ENCODE data around the gene PPP1CB. TPM values are rescaled to one million over a fixed set of nuclear protein-coding genes. Genes with fewer than 3 reads are reported as not detected.

The PPP1CB gene
- total RNA-seq, 4 donors from 2014 or later = 99.9 to 151 (median 119) TPM

DNA sequence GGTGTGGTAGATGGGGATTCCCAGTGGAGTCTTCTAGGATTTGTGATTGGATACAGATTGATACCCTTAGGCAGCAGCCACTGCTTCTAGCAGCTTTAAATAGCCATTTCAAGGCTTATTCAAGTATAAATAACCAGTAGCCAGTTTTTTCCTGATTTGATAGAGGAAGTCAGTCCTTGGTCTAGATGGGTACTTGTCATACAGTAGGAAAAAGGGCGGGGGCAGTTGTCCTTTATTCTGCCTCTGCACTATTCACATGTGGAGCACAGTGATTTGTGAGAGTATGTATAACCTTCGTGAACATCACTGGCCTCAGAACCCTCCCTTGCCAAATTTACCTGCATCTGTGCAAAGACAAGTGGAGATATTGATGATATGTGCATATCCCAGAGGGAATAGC is 6.8 kb downstream of the PPP1CB start:
- WGBS, 2 donors = 60 to 67% methylated on average over 2 of the region's 2 CpGs
- DNase-seq (ENCODE audit: low spot score in 2 of 2) = no peak
- intact Hi-C loops (cut with DNase I; ENCODE audit: low total_unique reads) = loop anchor here (10.0 kb wide), 1 partner anchor 164 kb away; no protein-coding TSS in a partner anchor
- no peak for TF ChIP-seq POLR2A (IDR thresholded peaks at IDR 0.05)
- TF ChIP-seq, protein P1, sequence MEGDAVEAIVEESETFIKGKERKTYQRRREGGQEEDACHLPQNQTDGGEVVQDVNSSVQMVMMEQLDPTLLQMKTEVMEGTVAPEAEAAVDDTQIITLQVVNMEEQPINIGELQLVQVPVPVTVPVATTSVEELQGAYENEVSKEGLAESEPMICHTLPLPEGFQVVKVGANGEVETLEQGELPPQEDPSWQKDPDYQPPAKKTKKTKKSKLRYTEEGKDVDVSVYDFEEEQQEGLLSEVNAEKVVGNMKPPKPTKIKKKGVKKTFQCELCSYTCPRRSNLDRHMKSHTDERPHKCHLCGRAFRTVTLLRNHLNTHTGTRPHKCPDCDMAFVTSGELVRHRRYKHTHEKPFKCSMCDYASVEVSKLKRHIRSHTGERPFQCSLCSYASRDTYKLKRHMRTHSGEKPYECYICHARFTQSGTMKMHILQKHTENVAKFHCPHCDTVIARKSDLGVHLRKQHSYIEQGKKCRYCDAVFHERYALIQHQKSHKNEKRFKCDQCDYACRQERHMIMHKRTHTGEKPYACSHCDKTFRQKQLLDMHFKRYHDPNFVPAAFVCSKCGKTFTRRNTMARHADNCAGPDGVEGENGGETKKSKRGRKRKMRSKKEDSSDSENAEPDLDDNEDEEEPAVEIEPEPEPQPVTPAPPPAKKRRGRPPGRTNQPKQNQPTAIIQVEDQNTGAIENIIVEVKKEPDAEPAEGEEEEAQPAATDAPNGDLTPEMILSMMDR (IDR thresholded peaks at IDR 0.05) = no peak
- H3K4me3 ChIP-seq (ENCODE audit: low read depth, poor library complexity, severe bottlenecking) = no peak overlapping the region

DNA sequence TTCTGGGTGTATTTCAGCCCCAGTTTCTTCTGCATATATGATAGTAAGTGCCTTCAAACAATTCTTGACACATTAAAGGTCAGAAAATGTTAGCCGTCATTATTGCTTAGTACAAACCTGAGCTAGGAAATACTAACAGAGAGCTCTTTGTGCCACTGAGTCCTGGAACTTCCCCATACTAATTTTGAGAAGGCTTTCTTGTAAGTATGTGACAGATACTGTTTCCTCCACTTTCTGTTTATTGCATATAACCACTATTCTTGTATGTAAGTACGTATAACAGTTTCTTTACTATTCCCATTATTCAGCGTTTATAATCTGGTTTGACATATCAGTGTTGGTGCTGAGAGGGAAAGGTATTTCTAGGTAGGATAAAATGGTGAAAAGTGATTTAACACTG is 9.8 kb downstream of the PPP1CB start:
- 87 to 90% methylated on average over 3 of the region's 3 CpGs for WGBS, 2 donors
- intact Hi-C loops (cut with DNase I; ENCODE audit: low total_unique reads) = no loop called here
- TF ChIP-seq, protein P1 (IDR thresholded peaks at IDR 0.05) = no peak
- no peak for TF ChIP-seq POLR2A (IDR thresholded peaks at IDR 0.05)
- DNase-seq (ENCODE audit: low spot score in 2 of 2) = no peak
- no peak overlapping the region for H3K4me3 ChIP-seq (ENCODE audit: low read depth, poor library complexity, severe bottlenecking)

DNA sequence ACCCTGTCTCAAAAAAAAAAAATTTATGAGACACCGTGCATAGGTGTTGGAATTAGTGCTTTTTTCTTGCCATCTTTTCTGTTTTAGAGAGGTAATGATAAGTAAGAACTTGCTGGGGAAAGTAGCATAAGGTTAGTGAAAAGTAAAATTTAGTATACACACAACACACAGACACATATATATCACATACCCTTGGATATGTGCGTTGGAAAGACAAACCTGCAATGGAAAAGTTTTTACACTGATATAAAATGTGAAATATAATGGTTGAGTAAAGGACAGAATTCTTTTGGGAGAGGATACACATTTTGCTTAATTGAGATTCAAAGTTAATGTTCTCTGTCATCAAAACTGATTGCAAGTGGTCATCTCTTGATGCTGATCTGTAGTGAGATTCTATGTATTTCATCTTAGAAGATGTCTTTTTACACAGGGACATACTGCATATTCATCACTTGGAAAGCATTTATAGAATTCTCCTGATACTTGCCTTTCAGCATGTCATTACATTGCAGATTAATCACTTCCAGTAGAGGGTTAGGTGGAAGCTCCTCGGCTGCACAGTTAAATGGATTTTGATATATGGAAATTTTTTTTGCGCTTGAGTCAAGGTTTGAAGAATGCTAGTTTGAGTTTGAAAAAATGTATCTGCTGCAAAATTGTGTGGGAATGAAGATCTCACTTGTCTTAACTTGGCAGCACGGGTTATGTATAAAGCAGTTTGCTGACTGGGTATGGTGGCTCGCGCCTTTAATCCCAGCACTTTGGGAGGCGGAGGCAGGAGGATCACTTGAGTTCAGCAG is 13.5 kb downstream of the PPP1CB start:
- TF ChIP-seq POLR2A (IDR thresholded peaks at IDR 0.05) = no peak
- TF ChIP-seq, protein P1 (IDR thresholded peaks at IDR 0.05) = no peak
- no peak for DNase-seq (ENCODE audit: low spot score in 2 of 2)
- WGBS, 2 donors = 73 to 74% methylated on average over 8 of the region's 8 CpGs
- intact Hi-C loops (cut with DNase I; ENCODE audit: low total_unique reads) = no loop called here
- H3K4me3 ChIP-seq (ENCODE audit: low read depth, poor library complexity, severe bottlenecking) = no peak overlapping the region

DNA sequence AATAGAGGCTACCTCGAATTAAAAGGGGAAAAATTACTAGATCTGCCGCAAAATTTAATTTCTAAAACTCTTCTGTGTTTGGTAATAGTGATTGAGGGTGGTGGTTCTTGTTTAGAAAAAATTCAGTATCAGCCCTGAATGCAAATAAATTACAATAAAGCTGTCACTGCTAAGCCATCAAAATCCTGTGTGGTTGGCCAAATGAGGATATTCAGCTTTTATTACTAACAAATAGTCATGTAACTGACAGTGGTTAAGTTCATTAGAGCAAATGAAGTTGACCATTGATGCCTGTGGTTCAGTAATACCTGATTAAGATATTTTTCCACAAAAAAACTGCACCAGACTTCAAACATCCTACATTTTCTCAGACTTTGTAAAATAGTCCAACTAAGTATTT is 14.4 kb downstream of the PPP1CB start:
- no peak for TF ChIP-seq POLR2A (IDR thresholded peaks at IDR 0.05)
- TF ChIP-seq, protein P1 (IDR thresholded peaks at IDR 0.05) = no peak
- no peak for DNase-seq (ENCODE audit: low spot score in 2 of 2)
- H3K4me3 ChIP-seq (ENCODE audit: low read depth, poor library complexity, severe bottlenecking) = no peak overlapping the region
- intact Hi-C loops (cut with DNase I; ENCODE audit: low total_unique reads) = no loop called here
- 74 to 89% methylated on average over 2 of the region's 2 CpGs for WGBS, 2 donors

DNA sequence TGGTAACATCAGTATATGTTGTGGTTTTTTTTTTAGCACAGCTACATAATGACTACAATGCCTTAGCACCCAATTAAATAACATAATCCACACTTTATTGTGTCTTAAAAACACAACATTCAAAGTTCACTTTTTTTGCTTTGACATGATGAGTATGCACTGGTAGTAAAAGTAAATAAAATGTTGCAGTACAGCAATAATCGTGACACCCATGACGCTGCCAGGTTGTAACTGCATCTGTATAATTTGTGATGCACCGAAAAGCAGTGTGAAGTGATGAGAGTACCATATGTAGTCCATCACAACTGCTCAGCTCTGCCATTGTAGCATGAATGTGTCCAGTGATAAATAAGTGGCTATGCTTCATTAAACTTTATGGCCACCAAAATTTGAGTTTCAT is 15.7 kb downstream of the PPP1CB start:
- H3K4me3 ChIP-seq (ENCODE audit: low read depth, poor library complexity, severe bottlenecking) = no peak overlapping the region
- TF ChIP-seq POLR2A (IDR thresholded peaks at IDR 0.05) = no peak
- TF ChIP-seq, protein P1 (IDR thresholded peaks at IDR 0.05) = no peak
- intact Hi-C loops (cut with DNase I; ENCODE audit: low total_unique reads) = no loop called here
- WGBS, 2 donors = 79 to 82% methylated on average over 3 of the region's 3 CpGs
- no peak for DNase-seq (ENCODE audit: low spot score in 2 of 2)

DNA sequence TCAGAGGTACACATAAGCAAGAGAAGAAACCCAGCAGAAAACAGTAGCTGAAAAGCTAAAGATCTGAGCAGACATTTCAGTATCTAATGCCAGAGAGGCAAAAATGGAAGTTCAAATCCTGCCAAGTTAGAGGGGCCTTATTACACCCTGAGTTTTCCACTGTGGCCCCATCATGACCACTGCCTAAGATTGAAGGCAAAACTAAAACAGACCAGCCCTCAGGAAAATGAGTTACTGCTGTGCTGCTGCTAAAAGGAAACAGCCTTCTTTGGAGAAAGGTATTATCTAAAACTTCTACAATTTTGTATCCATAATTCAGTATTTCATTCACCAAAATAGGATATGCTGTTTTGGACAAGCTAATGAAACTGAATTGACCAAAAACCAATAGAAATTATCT is 16.8 kb downstream of the PPP1CB start:
- H3K4me3 ChIP-seq (ENCODE audit: low read depth, poor library complexity, severe bottlenecking) = no peak overlapping the region
- no peak for TF ChIP-seq POLR2A (IDR thresholded peaks at IDR 0.05)
- TF ChIP-seq, protein P1 (IDR thresholded peaks at IDR 0.05) = no peak
- DNase-seq (ENCODE audit: low spot score in 2 of 2) = no peak
- intact Hi-C loops (cut with DNase I; ENCODE audit: low total_unique reads) = no loop called here
